ENCODE data around the gene TBC1D22A. TPM values are rescaled to one million over a fixed set of nuclear protein-coding genes. Genes with fewer than 3 reads are reported as not detected.

Gene TBC1D22A
- total RNA-seq, 1 donor from 2014 or later: 18.9 TPM

DNA sequence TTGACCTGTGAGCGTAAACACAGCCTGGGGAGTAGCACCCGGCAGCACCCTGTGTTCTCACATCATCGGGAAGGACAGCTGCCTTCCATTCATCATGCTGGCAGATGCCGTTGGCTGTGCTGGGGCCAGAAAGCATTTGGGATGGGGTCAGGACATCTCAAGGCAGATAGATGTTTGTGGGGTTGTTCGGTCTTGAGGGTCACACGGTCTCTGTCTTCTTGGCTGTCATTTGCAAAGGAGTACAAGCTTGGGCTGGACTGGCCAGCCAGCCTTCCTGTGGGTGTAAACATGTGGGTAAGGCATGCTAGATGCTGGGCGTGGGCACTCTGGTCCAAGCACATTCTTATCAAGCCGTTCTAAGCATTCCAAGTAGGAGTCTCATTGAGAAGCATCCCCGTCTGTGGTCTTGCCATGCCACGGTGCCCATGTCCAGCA, 81.4 kb downstream of the TBC1D22A start:
- Mint-ChIP-seq H3K4me3 (ENCODE audit: unreplicated experiment) (no peak overlapping the region), H3K4me1 (ENCODE audit: low read depth) (peaks cover 50% of the 10 kb centered on the region), H3K9me3 (ENCODE audit: low read depth) (peaks cover 1% of the 10 kb centered on the region), H3K36me3 (ENCODE audit: low read depth) (no peaks in the 10 kb centered on the region), H3K27ac (ENCODE audit: unreplicated experiment) (peak overlapping the region; percentile 1), H3K27me3 (ENCODE audit: low read depth) (no peaks in the 10 kb centered on the region)
- TF ChIP-seq, protein P1, sequence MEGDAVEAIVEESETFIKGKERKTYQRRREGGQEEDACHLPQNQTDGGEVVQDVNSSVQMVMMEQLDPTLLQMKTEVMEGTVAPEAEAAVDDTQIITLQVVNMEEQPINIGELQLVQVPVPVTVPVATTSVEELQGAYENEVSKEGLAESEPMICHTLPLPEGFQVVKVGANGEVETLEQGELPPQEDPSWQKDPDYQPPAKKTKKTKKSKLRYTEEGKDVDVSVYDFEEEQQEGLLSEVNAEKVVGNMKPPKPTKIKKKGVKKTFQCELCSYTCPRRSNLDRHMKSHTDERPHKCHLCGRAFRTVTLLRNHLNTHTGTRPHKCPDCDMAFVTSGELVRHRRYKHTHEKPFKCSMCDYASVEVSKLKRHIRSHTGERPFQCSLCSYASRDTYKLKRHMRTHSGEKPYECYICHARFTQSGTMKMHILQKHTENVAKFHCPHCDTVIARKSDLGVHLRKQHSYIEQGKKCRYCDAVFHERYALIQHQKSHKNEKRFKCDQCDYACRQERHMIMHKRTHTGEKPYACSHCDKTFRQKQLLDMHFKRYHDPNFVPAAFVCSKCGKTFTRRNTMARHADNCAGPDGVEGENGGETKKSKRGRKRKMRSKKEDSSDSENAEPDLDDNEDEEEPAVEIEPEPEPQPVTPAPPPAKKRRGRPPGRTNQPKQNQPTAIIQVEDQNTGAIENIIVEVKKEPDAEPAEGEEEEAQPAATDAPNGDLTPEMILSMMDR (IDR thresholded peaks at IDR 0.05): no peak
- no peak for DNase-seq (ENCODE audit: low spot score)

DNA sequence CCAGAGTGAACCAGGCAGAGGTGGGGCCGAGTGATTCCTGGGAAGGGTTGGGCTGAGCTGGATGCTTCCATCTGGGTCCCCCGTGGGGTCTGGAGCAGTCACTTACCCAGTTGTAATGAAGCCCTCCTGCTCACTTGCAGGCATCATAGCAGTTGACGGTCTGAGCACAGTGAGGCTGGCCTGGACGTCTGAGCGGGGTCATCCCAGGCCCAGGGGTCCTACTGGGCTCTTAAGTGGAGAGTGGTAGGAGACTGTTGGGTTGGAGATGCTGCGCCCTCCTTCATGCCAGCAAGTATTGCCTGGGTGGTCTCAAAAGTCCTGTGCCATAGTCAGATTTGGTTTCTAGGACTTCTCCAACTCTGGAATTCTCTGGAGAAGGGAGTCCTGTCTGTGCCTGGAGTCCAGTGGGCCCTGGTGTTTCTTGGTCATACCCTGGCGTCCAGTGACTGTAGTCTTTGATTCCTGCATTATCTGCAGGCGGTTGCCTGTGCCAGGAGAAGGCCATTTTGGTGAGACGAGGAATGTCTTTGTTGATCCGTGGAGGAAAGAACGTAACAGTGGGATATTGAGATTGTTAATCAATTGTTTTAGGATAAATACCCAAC, 82.3 kb downstream of the TBC1D22A start:
- Mint-ChIP-seq H3K27ac (ENCODE audit: unreplicated experiment) (no peak overlapping the region), H3K4me3 (ENCODE audit: unreplicated experiment) (no peak overlapping the region), H3K27me3 (ENCODE audit: low read depth) (no peaks in the 10 kb centered on the region), H3K4me1 (ENCODE audit: low read depth) (peaks cover 50% of the 10 kb centered on the region), H3K36me3 (ENCODE audit: low read depth) (no peaks in the 10 kb centered on the region), H3K9me3 (ENCODE audit: low read depth) (no peaks in the 10 kb centered on the region)
- DNase-seq (ENCODE audit: low spot score): no peak
- TF ChIP-seq, protein P1 (IDR thresholded peaks at IDR 0.05): no peak

DNA sequence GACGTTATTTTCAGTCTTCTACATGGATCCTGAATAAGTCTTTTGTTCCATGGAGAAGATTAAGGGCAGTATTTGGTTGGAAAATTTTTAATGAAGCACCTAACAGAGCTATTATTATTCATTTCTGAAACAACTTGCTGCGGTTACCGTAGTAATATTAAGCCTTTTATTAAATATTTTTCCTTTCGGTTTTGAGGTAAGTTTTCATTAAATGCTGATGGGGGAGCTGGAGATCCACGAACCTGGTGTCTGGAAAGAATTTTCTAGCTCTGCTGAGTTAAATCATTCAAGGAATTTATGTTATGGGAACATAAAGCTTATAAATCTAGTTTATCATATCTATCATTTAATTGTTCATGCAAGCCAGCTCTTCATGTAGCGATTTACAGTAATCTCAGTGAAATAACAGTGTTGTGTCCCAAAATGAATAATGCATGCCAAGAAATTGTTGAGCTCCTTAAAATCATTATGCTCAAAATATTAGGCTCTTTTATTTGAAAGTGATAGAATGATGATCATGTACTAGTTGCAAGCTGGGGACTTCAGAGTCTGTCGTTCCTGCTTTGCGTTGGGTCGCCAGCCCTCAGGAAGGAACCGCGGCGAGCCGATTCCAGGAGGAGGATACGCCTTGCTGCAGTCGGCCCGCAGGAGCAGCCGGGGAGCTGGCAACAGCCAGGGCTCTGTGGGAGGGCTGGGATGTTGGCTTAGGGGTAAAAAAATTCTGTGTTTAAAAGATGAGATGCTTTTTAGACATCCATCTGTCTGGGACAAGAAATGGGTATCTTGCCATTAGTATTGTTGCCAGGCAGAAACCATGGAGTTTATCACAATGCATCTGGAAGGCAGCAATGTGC, 83.1 kb downstream of the TBC1D22A start:
- no peak overlapping the region for H3K4me3 Mint-ChIP-seq (ENCODE audit: unreplicated experiment)
- no peaks in the 10 kb centered on the region for H3K36me3 Mint-ChIP-seq (ENCODE audit: low read depth)
- TF ChIP-seq, protein P1 (IDR thresholded peaks at IDR 0.05): peak; percentile 82
- no peaks in the 10 kb centered on the region for H3K9me3 Mint-ChIP-seq (ENCODE audit: low read depth)
- H3K27ac Mint-ChIP-seq (ENCODE audit: unreplicated experiment): peak overlapping the region; percentile 53
- no peak for DNase-seq (ENCODE audit: low spot score)
- no peaks in the 10 kb centered on the region for H3K27me3 Mint-ChIP-seq (ENCODE audit: low read depth)
- H3K4me1 Mint-ChIP-seq (ENCODE audit: low read depth): peaks cover 50% of the 10 kb centered on the region

DNA sequence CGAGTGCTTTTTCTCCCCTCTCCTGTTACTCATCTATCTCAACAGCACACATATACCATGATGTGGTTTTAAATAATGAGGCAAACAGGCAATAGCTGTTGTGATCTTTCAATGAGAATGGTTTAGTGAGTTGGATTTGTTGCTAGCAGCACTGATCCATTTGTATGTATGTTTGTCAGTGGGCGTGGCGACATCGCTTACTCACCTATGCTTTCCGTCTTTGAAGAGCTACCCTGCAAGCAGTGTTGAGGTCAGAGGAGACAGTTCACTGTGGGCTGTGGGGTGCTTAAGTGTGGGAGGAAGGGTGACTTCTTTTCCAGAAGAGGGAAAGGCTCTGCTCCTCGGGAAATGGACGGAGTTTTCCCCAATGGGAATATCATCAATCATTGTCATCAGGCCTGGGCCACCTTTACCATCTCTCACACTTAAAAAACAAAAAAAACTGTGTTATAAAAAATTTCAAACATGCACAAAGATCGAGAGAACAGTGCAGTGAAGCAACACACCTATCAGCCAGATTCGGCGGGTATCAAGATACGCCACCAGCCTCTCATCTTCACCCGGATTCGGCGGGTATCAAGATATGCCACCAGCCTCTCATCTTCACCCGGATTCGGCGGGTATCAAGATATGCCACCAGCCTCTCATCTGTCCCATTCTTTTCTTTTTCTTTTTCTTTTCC, 83.8 kb downstream of the TBC1D22A start:
- no peak for DNase-seq (ENCODE audit: low spot score)
- peaks cover 48% of the 10 kb centered on the region for H3K4me1 Mint-ChIP-seq (ENCODE audit: low read depth)

More for the DNA sequence above, 83.8 kb downstream of the TBC1D22A start:
- no peaks in the 10 kb centered on the region for H3K9me3 Mint-ChIP-seq (ENCODE audit: low read depth)
- no peak overlapping the region for H3K4me3 Mint-ChIP-seq (ENCODE audit: unreplicated experiment)
- H3K27me3 Mint-ChIP-seq (ENCODE audit: low read depth): no peaks in the 10 kb centered on the region
- no peaks in the 10 kb centered on the region for H3K36me3 Mint-ChIP-seq (ENCODE audit: low read depth)
- H3K27ac Mint-ChIP-seq (ENCODE audit: unreplicated experiment): peak overlapping the region; percentile 53
- TF ChIP-seq, protein P1 (IDR thresholded peaks at IDR 0.05): no peak
